Upper lobe of left lung (tissue), 4 donors: ENCODE data around the gene TUT7.

ENCODE experiments used
- CTCF ChIP-seq, 6 experiments: fragments of 450-650 bp in 4 of 6; fragments of 200-600 bp in 2 of 6; sonication (generic) in 2 of 6; IDR thresholded peaks; one replicate each; pipeline ENCODE4 v1.5.1; 2016 to 2019; ENCODE audit warnings: antibody characterized with exemption in 6 of 6
- EP300 ChIP-seq, 4 donors: sonication (generic); formaldehyde crosslinking; IDR thresholded peaks; one replicate each; pipeline ENCODE4 v1.5.1; 2017; ENCODE audit warnings: antibody characterized with exemption in 4 of 4, control low read depth in 2 of 4
- POLR2A ChIP-seq, 4 donors: fragments of 450-650 bp; IDR thresholded peaks; one replicate each; pipeline ENCODE4 v1.5.1; 2016 to 2017; ENCODE audit warnings: antibody characterized with exemption in 4 of 4, mild to moderate bottlenecking in 2 of 4
- POLR2AphosphoS5 ChIP-seq, 2 donors: sonication (generic); formaldehyde crosslinking; IDR thresholded peaks; one replicate each; pipeline ENCODE4 v1.5.1; 2017; ENCODE audit warnings: antibody characterized with exemption in 2 of 2

- no peak for TF ChIP-seq CTCF (IDR thresholded peaks at IDR 0.05)
- no peak for TF ChIP-seq POLR2A (IDR thresholded peaks at IDR 0.05)
- no peak for TF ChIP-seq POLR2AphosphoS5 (IDR thresholded peaks at IDR 0.05)
- no peak for TF ChIP-seq EP300 (IDR thresholded peaks at IDR 0.05)
Measured at GRCh38 chr9:86356871-86357866, 3.0 kb upstream of the TUT7 start.
